Astrocyte of the cerebellum (primary cell): ENCODE results near the gene SH2D3C.

Source experiments
- DNase-seq: peaks from one replicate; pipeline ENCODE4 v3.0.0-alpha.2; 2011; ENCODE audit warnings: low read depth
- H3K4me3 ChIP-seq: 2 replicates; pipeline ENCODE4 v1.5.1; 2011; ENCODE audit warnings: mild to moderate bottlenecking, low read depth, low read length, moderate library complexity
- in situ Hi-C: cut with HindIII; loops from 2 replicates; pipeline ENCODE4 v1.10.0; 2017; ENCODE audit warnings: low sequenced_read_pairs
- TF ChIP-seq, protein P1 (sequence below): IDR thresholded peaks from 2 replicates; pipeline ENCODE4 v1.5.1; 2012; ENCODE audit warnings: low read length, low read depth, moderate library complexity, mild to moderate bottlenecking; ENCODE audit errors: missing control alignments

SH2D3C gene

DNA sequence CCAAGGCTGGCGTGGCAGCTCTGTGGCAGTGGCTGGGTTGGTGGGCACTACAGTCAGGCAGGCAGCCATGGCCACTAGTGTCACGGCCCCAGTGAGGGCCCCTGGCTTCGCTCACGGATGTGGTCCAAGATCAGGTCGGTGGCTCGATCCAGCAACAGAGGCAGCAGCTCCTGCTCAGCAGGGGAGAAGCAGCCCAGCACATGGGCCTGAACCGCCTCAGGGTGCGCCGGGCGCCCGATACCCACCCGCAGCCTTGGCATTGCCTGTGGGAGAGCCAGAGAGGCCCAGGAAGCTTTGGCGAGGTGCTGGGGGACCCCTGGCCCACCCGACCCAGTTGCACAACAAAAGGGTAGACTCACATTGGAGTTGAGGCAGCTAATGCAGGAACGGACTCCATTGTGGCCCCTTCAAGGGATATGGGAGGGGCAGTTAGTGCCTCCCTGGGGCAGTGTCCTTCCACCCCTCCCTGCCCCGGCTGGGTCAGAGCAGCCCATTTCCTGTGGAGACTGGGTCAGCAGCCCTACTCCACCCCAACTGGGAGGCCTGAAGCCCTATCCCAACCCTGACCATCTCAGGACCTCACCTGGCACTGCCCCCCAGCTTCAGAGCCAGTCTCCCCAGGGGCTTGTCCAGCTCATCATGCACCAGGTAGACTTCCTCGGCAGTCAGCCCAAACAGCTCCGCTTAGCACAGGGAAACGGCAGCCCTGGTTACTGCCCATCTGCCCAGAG lies 64.3 kb downstream of the SH2D3C start:
- TF ChIP-seq, protein P1, sequence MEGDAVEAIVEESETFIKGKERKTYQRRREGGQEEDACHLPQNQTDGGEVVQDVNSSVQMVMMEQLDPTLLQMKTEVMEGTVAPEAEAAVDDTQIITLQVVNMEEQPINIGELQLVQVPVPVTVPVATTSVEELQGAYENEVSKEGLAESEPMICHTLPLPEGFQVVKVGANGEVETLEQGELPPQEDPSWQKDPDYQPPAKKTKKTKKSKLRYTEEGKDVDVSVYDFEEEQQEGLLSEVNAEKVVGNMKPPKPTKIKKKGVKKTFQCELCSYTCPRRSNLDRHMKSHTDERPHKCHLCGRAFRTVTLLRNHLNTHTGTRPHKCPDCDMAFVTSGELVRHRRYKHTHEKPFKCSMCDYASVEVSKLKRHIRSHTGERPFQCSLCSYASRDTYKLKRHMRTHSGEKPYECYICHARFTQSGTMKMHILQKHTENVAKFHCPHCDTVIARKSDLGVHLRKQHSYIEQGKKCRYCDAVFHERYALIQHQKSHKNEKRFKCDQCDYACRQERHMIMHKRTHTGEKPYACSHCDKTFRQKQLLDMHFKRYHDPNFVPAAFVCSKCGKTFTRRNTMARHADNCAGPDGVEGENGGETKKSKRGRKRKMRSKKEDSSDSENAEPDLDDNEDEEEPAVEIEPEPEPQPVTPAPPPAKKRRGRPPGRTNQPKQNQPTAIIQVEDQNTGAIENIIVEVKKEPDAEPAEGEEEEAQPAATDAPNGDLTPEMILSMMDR: no peak
- in situ Hi-C loops: no loop called here
- DNase-seq: no peak
- peak overlapping the region; percentile 85 for H3K4me3 ChIP-seq

GRCh38 chr9:127712867-127713266 lies 65.6 kb downstream of the SH2D3C start:
- no peak for DNase-seq
- no peak overlapping the region for H3K4me3 ChIP-seq
- in situ Hi-C loops: no loop called here
- TF ChIP-seq, protein P1: no peak

DNA sequence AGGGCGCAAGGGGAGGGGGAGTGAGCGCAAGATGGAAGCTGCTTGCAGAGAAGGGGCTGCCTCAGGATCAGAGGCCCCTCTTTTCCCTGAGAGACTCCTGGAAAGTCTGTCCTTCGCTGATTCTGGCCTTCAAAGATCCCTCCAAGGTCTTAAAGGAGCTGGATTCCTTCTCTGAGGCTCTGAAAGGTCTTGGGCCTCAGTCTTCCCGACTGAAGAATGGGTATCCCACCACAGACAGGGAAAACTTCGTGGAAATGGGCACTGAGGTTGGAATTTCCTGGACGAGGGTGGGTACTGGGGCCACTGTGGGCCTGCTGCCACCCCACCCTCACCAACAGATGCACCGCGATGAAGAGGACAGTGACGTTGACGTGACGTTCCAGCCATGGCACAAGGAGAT lies 66.1 kb downstream of the SH2D3C start:
- in situ Hi-C loops: no loop called here
- no peak overlapping the region for H3K4me3 ChIP-seq
- no peak for DNase-seq
- TF ChIP-seq, protein P1: no peak

DNA sequence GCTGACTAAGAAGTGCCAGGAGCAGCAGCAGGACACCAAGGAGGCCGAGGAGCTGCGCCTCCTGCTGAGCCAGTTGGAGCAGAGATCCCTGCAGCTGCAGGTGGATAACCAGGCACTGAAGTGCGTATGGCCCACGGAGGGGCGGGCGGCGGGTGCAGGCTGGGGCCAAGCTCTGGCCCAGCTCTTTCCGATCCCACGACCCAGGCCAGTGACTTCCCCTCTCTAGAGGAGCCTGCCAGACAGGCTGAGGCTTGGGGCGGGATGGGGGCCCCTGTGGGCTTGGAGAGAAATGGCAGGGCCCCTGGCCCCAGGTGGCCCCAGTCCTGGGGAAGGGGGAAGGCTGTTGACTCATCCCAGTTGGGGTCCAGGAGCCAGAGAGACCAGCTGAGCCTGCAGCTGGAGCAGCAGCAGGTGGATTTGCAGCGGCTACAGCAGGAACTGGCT lies 66.6 kb downstream of the SH2D3C start:
- in situ Hi-C loops: no loop called here
- H3K4me3 ChIP-seq: no peak overlapping the region

DNA sequence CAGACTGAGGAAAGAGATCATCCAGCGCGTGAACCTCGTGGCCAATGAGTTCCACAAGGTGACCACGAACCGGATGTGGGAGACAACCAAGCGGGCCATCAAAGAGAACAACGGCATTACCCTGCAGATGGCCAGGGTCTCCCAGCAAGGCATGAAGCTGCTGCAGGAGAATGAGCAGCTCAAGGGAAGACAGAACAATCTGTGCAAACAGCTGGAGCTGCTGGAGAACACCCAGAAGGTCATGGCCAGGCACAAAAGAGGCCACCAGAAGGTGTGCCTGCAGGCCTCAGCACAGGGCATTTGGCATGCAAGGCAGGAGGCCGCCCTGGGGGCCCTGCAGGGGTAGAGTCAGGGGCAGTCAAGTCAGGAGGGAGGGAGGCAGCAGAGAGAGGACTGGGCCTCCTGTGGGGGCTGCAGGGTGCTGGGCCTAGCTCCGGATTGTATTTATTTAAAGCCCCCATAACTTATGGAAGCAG lies 67.2 kb downstream of the SH2D3C start:
- DNase-seq: no peak
- H3K4me3 ChIP-seq: no peak overlapping the region
- TF ChIP-seq, protein P1: no peak
- in situ Hi-C loops: no loop called here

More for the DNA sequence above, 66.6 kb downstream of the SH2D3C start:
- DNase-seq: no peak
- TF ChIP-seq, protein P1: no peak

DNA sequence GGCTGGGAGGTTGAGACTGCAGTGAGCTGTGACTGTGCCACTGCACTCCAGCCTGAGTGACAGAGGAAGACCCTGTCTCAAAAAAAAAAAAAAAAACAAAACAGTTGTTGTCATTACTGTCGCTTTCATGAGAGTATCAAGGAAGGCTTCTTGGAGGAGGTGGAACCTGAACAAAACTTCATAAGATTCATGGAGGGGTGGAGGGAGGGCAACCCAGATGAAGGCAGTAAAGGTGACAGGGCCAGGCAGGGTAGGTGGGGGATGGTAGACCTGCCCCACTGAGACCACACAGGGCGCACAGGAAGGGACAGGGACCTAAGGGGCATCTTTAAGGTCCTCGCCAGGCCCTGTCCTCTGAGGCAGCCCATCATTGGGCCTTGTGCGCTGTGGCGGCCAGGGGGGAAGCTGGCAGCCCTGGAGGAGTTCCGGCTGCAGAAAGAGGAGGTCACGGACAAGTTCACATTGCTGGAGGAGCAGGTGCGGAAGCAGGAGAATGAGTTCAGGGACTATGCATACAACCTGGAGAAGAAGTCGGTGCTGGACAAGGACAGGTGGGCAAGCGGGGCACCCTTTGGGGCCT lies 68.2 kb downstream of the SH2D3C start:
- no peak overlapping the region for H3K4me3 ChIP-seq
- TF ChIP-seq, protein P1: no peak
- in situ Hi-C loops: no loop called here
- no peak for DNase-seq
